ENCODE measurements around the gene PNMA8C.
"Not testable (repeated sequence)": the region's sequence is repeated elsewhere in the genome, so short reads cannot be mapped to it uniquely, and the experiment has no call there.

PNMA8C gene

GRCh38 chr19:46411088-46411924, 17.4 kb downstream of the PNMA8C start:
- DNase-seq = no peak

- no peak for DNase-seq
Measured at GRCh38 chr19:46410205-46411087, 18.3 kb downstream of the PNMA8C start.

- DNase-seq = no peak
Measured at GRCh38 chr19:46409191-46409590, 19.5 kb downstream of the PNMA8C start.

DNA sequence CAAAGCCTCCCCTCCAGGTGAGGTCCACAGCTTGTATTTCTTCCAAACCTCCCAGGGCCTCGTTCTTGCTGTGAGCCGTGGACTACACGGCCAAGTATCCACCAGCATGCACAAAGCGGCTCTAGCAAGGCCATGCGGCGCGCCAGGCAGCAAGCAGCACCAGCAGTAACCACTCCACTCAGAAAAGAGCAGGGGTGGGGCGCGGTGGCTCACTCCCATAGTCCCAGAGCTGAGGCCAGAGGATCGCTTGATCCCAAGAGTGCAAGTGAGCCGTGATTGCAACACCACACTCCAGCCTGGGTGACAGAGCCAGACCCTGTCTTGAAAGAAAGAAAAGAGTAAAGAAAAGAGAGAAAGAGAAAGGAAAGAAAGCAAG, 20.1 kb downstream of the PNMA8C start:
- DNase-seq = no peak

- no peak for DNase-seq
Measured at GRCh38 chr19:46407856-46408663, 20.7 kb downstream of the PNMA8C start.

DNA sequence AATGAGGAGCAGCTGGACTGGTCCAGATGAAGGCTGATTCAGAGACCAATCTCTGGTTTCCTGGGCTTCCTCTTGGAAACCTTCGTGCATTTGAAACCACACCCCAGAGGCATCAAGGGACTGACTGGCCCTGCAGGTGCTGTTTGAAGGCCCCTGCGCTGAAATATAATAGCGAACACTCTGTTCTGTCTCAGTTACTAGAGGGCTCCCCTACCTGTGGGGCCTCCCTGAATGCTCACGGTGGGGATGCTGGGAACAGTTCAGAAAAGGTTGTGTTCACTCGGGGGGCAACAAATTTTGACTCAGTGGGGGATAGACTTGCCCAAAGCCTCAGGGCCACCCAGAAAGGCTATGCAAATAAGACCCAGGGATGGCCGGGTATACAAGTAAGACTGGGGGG, 21.8 kb downstream of the PNMA8C start:
- no peak for DNase-seq

DNA sequence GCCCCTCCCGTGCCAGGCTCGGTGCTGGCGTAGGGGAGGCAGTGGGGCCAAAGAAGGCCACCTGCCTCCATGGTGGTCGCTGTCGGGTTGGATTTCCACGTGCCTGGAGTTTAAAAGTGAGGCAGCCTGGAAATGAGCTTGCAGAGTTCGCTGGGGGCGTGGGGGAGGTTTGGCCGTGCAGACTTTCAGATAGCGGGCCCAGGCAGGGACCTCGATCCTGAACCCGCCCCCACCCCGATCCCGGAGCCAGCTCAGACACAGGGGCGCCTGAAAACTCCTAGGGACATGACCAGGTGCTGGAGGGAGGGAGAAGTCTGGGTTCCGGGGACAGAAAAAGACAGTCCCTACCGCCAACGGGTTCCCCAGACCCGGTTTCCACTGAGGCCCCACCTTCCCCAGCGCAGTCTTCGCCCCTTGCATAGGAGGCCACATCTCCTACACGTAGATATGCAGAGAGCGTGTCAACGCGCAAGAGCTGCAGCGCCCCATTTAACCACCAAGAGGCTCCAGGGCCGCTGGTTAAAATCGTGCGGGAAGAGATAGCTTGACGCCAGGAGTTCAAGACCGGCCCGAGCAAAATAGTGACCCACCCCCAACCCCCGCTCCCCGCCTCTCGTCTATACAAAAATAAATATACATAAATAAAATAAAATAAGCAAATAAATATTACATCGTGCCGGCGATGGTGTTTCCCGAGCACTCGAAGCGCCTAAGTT, 23.8 kb downstream of the PNMA8C start:
- DNase-seq = no peak

GRCh38 chr19:46404055-46404752, 24.5 kb downstream of the PNMA8C start:
- DNase-seq = no peak

DNA sequence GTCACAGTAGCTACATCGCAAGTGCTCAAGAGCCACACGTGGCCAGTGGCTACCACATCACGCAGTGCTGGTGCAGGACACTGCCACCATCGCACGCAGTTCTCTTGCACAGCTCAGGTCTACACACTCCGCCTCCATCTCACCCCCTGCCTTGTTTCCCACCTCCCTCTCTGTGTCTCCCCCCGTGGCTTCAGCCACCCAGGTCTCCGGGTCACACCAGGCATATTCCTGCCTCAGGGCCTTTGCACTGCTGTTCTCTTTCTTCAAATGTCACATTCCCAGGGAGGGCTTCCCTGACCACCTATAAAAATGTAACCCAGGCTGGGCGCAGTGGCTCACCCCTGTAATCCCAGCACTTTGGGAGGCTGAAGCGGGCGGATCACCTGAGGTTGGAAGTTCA, 26.0 kb downstream of the PNMA8C start:
- no peak for DNase-seq

DNA sequence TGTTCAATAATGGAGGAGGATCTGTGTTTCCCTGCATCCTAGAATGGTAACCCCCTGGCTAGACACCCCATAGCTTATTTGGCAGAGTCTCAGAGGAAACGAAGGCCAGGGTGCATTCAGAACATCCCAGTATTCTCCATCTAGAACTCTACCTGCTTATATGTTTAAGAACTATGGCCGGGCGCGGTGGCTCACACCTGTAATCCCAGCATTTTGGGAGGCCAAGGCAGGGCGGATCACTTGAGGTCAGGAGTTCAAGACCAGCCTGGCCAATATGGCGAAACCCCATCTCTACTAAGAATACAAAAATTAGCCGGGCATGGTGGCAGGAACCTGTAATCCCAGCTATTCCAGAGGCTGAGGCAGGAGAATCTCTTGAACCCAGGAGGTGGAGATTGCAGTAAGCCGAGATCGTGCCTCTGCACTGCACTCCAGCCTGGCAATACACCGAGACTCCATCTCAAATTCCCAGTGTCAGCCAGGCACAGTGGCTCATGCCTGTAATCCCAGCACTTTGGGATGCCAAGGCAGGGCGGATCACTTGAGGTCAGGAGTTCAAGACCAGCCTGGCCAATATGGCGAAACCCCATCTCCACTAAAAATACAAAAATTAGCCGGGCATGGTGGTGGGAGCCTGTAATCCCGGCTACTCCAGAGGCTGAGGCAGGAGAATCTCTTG, 30.8 kb downstream of the PNMA8C start:
- DNase-seq = not testable (repeated sequence)

GRCh38 chr19:46394402-46394797, 34.3 kb downstream of the PNMA8C start:
- DNase-seq = no peak

DNA sequence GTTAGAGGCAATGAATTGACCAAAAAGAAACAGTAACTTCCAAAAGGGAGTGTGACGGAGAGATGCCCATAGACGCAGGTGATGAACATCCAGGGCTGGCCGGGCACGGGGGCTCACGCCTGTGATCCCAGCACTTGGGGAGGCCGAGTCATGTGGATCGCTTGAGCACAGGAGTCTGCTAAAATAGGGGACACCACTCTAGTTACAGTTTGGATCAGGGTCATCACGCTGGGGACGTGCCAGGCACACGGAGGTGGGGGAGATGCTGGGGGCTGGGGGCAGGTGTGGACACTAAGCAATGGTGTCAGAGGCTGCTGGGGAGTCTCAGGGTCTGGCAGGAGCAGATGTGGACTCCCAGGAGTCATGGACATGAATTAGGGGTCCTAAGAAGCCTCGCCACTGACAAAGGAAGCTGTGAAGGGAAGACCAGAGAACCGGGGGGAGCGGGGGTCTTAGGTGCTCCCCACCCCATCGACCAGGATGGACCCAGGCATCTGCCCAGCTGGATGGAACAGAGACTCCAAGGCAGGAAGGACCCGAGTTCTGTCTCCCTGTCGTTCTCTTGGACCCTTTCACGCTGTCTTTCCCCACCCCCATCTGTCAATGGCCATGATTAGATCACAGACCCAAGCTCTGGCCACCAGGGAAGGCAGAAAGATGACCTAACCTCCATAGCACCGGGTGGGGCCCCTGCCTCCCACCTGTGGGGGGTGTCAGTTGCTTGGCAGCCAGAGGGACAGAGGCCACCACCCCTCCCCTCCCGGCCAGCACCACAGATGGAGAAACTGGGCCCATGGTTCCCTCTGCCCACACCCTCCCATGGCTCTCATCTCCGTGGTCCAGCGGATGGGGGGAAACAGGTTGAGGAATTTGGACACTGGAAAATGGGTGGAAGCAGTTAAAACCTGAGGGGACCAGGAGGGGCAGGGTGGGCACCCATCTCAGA, 35.0 kb downstream of the PNMA8C start:
- no peak for DNase-seq

DNA sequence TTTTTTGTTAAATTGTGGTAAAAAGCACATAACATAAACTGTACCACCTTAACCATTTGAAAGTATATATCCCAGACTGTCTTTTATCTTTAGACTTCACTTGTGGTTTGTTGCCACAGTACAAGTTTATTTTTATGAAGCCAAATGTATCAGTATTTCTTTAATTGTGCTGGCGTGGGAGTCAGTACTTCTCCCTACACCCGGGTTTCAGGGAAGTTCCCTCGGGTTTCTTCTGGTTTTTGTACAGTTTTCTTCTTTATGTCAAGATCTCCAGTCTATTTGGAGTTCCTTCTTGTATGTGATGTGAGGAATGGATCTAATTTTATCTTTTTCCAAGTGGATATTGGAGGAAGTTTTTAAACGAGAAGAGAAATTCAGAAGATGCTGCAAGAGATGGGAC, 35.9 kb downstream of the PNMA8C start:
- no peak for DNase-seq

DNA sequence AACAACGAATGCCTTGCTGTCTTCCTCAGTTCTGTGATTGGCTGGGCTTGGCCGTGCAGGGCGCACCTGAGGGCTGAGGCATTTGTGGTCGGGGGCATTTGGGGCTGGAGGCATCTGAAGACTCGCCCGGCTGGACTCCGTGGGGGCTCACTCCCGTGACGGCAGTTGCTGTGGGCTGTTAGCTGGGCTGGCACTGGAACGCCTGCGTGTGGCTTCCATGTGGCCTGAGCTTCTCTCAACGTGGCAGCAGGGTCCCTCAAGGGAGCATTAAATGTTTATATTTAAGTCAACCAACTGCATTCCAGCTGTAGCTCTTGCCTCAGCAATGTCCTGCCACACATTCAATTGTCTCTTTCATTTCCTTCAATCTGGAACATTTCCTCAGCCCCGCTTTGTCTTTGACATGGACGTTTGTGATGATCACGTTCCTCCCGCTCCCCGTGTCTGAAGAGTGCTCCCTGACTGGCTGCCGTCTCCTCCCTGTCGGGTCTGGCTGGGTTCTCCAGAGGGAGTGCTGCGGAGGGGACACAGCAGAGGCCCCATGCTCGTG, 36.4 kb downstream of the PNMA8C start:
- no peak for DNase-seq

- no peak for DNase-seq
Measured at GRCh38 chr19:46391296-46392251, 37.2 kb downstream of the PNMA8C start.

- no peak for DNase-seq
Measured at GRCh38 chr19:46390866-46391265, 37.9 kb downstream of the PNMA8C start.

DNA sequence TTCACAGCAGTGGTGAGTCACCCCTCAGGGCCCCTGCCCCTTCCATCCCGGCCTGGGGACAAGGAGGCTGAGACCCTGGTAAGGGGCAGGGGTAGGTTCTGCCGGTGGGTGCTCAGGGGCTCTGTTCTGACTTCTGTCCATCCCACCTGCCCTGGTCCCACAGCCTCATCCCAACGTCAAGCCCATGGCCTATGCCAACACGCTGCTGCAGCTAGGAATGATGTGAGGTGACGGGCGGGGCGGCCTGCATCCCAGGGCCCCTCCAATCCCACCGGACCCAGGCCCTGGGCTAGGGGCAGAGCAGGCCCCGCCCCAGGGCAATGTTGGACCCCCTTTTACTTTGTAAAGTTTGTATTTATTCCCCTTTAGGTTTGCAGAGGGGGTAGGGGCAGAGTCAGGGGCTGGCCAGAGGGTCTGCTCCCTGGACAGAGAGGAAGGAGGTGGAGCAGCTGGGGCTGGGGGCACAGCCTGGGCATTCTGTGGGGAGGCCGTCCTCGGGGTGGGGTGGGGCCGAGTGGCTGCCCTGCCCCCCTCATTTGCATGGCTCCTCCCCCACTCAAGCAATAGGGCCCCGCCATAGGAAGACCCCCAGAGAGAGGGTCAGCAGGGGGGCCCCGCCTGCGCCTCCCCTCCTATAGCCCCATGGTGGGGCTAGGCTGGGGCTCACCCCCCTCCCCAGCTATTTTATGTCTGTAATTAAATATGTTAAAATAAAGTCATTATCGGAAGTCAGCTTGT, 38.4 kb downstream of the PNMA8C start:
- DNase-seq = no peak
